Stomach (tissue), 4 donors: ENCODE measurements around the gene CACNA1E.

Experiments
- EP300 ChIP-seq: sonication (generic); formaldehyde crosslinking; IDR thresholded peaks from one replicate; pipeline ENCODE4 v1.6.1; 2017; ENCODE audit warnings: antibody characterized with exemption
- POLR2AphosphoS5 ChIP-seq, 3 donors: sonication (generic); formaldehyde crosslinking; IDR thresholded peaks; one replicate each; pipeline ENCODE4 v1.6.1; 2016; ENCODE audit warnings: antibody characterized with exemption in 3 of 3
- TF ChIP-seq, protein P1 (sequence below), 7 experiments: fragments of 450-650 bp in 4 of 7; fragments of 200-600 bp in 3 of 7; sonication (generic) in 3 of 7; IDR thresholded peaks; one replicate each; pipeline ENCODE4 v1.5.1; 2016 to 2019; ENCODE audit warnings: antibody characterized with exemption in 7 of 7, control low read depth in 2 of 7, mild to moderate bottlenecking in 1 of 7

DNA sequence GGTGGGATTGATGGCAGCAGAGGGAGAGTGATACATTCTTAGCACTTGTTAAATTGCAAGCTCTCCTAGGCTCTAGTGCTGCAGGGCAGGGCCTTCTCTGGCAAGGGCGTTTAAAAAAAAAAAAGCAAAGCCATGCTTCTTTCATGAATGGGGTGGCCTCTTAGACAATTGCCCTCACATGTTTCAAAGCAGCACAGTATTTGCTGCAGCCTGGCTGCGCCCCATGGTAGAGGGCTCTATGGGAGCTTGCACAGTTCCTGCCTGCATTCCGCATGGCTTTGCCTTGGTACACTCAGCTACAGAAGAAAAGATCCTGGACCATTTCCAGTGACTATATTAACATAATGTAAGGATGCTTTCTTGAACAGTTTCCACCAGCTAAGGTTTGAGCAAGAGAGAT lies 311.0 kb downstream of the CACNA1E start:
- TF ChIP-seq, protein P1, sequence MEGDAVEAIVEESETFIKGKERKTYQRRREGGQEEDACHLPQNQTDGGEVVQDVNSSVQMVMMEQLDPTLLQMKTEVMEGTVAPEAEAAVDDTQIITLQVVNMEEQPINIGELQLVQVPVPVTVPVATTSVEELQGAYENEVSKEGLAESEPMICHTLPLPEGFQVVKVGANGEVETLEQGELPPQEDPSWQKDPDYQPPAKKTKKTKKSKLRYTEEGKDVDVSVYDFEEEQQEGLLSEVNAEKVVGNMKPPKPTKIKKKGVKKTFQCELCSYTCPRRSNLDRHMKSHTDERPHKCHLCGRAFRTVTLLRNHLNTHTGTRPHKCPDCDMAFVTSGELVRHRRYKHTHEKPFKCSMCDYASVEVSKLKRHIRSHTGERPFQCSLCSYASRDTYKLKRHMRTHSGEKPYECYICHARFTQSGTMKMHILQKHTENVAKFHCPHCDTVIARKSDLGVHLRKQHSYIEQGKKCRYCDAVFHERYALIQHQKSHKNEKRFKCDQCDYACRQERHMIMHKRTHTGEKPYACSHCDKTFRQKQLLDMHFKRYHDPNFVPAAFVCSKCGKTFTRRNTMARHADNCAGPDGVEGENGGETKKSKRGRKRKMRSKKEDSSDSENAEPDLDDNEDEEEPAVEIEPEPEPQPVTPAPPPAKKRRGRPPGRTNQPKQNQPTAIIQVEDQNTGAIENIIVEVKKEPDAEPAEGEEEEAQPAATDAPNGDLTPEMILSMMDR (IDR thresholded peaks at IDR 0.05): no peak
- TF ChIP-seq POLR2AphosphoS5 (IDR thresholded peaks at IDR 0.05): no peak
- TF ChIP-seq EP300: no peak
